ENCODE results near the gene PRR36.

- TF ChIP-seq, protein P1, sequence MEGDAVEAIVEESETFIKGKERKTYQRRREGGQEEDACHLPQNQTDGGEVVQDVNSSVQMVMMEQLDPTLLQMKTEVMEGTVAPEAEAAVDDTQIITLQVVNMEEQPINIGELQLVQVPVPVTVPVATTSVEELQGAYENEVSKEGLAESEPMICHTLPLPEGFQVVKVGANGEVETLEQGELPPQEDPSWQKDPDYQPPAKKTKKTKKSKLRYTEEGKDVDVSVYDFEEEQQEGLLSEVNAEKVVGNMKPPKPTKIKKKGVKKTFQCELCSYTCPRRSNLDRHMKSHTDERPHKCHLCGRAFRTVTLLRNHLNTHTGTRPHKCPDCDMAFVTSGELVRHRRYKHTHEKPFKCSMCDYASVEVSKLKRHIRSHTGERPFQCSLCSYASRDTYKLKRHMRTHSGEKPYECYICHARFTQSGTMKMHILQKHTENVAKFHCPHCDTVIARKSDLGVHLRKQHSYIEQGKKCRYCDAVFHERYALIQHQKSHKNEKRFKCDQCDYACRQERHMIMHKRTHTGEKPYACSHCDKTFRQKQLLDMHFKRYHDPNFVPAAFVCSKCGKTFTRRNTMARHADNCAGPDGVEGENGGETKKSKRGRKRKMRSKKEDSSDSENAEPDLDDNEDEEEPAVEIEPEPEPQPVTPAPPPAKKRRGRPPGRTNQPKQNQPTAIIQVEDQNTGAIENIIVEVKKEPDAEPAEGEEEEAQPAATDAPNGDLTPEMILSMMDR (IDR thresholded peaks at IDR 0.05; ENCODE audit: insufficient read depth, low read length), result no peak
- TF ChIP-seq SPI1 (IDR thresholded peaks at IDR 0.05; ENCODE audit: borderline replicate concordance, low read depth) (no peak), GABPA (IDR thresholded peaks at IDR 0.05; ENCODE audit: low read depth) (no peak)
These were observed 8.8 kb downstream of the PRR36 start for GRCh38 chr19:7865262-7865911.
